Tibial artery (tissue), 4 donors: ENCODE results near the gene RSKR.
"Not testable (repeated sequence)": the region's sequence is repeated elsewhere in the genome, so short reads cannot be mapped to it uniquely, and the experiment has no call there.

Experiments used
- DNase-seq, 2 donors: peaks; one replicate each; pipeline ENCODE4 v3.0.0-alpha.2; 2019
- H3K27ac ChIP-seq, 2 donors: fragments of 200-600 bp; sonication (generic) in 1 of 2; 1 replicate in 1 of 2; 2 replicates in 1 of 2; pipeline ENCODE4 v1.5.1; 2018 to 2019; ENCODE audit warnings: mild to moderate bottlenecking in 1 of 2
- H3K27me3 ChIP-seq, 2 donors: fragments of 200-600 bp; sonication (generic) in 1 of 2; one replicate each; pipeline versions ENCODE4 v1.5.1 to v1.6.0; 2016 to 2019
- H3K36me3 ChIP-seq, 3 donors: fragments of 200-600 bp; sonication (generic) in 2 of 3; one replicate each; pipeline ENCODE4 v1.5.1; 2016 to 2019; ENCODE audit warnings: mild to moderate bottlenecking in 2 of 3
- H3K4me1 ChIP-seq, 4 donors: fragments of 200-600 bp; sonication (generic) in 2 of 4; 1 replicate in 3 of 4; 2 replicates in 1 of 4; pipeline ENCODE4 v1.5.1; 2016 to 2019
- H3K4me3 ChIP-seq, 2 donors: fragments of 200-600 bp; sonication (generic) in 1 of 2; 1 replicate in 1 of 2; 2 replicates in 1 of 2; pipeline ENCODE4 v1.5.1; 2018 to 2019; ENCODE audit warnings: mild to moderate bottlenecking in 2 of 2
- H3K9me3 ChIP-seq, 3 donors: fragments of 200-600 bp; sonication (generic) in 1 of 3; one replicate each; pipeline ENCODE4 v1.5.1; 2016 to 2019
- intact Hi-C: fragments of 100-400 bp; cut with DNase I; formaldehyde crosslinking; loops from one replicate; pipeline ENCODE4 v1.15.0; 2023; ENCODE audit warnings: low total_unique reads
- TF ChIP-seq, protein P1 (sequence below), 2 experiments: fragments of 200-600 bp in 1 of 2; fragments of 450-650 bp in 1 of 2; IDR thresholded peaks; one replicate each; pipeline ENCODE4 v1.5.1; 2017 to 2019; ENCODE audit warnings: antibody characterized with exemption in 2 of 2, mild to moderate bottlenecking in 1 of 2, moderate library complexity in 1 of 2

RSKR gene, protein sequence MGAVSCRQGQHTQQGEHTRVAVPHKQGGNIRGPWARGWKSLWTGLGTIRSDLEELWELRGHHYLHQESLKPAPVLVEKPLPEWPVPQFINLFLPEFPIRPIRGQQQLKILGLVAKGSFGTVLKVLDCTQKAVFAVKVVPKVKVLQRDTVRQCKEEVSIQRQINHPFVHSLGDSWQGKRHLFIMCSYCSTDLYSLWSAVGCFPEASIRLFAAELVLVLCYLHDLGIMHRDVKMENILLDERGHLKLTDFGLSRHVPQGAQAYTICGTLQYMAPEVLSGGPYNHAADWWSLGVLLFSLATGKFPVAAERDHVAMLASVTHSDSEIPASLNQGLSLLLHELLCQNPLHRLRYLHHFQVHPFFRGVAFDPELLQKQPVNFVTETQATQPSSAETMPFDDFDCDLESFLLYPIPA

DNA sequence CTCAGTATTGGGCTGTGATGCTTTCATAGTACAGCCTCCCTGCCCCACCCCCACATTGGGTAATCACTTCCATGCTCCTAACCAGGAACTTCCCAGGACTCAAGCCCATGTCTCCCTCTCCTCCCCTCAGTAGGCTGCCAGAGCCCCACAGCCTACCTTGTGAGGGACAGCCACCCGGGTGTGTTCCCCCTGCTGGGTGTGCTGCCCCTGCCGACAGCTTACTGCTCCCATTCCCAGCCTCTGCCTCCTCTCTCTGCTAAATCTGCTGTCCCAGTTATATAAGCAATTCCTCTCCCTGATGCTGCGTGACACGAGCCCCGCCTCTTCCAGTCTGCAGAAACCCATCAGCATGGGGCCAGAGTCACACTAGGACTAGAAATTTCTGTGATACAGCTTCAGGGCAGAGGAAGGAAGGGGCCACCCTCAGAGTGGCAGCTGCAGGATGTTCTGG is at the start of gene RSKR:
RSKR (minus strand) TSS at position 255 of the 451 bp plus-strand sequence; CDS start at position 231, 24 bp downstream.
- TF ChIP-seq, protein P1, sequence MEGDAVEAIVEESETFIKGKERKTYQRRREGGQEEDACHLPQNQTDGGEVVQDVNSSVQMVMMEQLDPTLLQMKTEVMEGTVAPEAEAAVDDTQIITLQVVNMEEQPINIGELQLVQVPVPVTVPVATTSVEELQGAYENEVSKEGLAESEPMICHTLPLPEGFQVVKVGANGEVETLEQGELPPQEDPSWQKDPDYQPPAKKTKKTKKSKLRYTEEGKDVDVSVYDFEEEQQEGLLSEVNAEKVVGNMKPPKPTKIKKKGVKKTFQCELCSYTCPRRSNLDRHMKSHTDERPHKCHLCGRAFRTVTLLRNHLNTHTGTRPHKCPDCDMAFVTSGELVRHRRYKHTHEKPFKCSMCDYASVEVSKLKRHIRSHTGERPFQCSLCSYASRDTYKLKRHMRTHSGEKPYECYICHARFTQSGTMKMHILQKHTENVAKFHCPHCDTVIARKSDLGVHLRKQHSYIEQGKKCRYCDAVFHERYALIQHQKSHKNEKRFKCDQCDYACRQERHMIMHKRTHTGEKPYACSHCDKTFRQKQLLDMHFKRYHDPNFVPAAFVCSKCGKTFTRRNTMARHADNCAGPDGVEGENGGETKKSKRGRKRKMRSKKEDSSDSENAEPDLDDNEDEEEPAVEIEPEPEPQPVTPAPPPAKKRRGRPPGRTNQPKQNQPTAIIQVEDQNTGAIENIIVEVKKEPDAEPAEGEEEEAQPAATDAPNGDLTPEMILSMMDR (IDR thresholded peaks at IDR 0.05), result no peak
- peak in 1 of 2 donors; percentile 28 for DNase-seq
- Histone ChIP-seq H3K27me3 (no peaks in the 10 kb centered on the region), H3K4me1 (no peaks in the 10 kb centered on the region), H3K4me3 (no peak within 1 kb of the TSS), H3K9me3 (no peaks in the 10 kb centered on the region), H3K27ac (no peak within 1 kb of the TSS), H3K36me3 (peaks cover 44 to 78% (median 44%) of the 10 kb centered on the region in 3 donors)
- intact Hi-C loops, result loop anchor here (5.0 kb wide), 2 partner anchors 62 to 117 kb away; partner anchors contain the start of gene UNC119

DNA sequence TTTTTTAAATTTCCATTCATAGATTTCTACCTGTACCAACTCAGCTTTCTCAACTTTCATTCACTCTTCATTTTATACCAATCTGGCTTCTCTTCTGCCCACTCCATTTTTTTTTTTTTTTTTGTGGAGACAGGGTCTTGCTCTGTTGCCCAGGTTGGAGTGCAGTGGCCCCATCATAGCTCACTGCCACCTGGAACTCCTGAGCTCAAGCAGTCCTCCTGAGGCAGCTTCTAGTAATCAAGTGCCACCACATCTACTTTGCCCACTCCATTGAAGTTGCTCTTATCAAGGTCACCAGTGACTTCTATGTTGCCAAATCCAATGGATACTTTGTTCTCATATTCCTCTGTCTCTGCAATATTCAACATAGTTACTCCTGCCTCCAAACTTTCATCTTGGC is 49.7 kb upstream of the RSKR start:
- Histone ChIP-seq H3K4me1 (peaks cover 0 to 57% (median 28%) of the 10 kb centered on the region in 4 donors), H3K27me3 (no peaks in the 10 kb centered on the region), H3K9me3 (no peaks in the 10 kb centered on the region), H3K27ac (no peak overlapping the region), H3K36me3 (peaks cover 3 to 38% (median 21%) of the 10 kb centered on the region in 3 donors), H3K4me3 (peak overlapping the region in 1 of 2 donors; percentile 79)
- intact Hi-C loops, result loop anchor here (5.0 kb wide), 1 partner anchor 39 kb away; no protein-coding TSS in a partner anchor
- no peak for DNase-seq
- TF ChIP-seq, protein P1 (IDR thresholded peaks at IDR 0.05), result no peak

DNA sequence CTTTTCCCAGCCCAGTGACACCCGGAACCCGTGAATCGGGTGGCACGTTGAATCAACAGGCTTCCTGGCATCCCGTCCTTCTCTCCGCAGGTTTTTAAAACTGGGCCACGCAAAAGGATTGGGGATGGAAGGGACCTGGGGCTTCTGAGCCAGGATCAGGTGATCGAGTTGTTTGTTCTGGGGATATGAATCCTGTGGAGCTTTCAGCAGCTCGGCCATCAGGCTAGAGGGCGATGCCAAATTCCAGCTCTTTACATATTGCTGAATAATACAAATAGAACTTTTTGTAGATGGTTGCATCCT is 48.5 kb upstream of the RSKR start:
- no peak for DNase-seq
- intact Hi-C loops, result loop anchor here (5.0 kb wide), 1 partner anchor 40 kb away; no protein-coding TSS in a partner anchor
- TF ChIP-seq, protein P1 (IDR thresholded peaks at IDR 0.05), result no peak
- Histone ChIP-seq H3K27ac (peak overlapping the region; percentile 94 to 96), H3K9me3 (no peaks in the 10 kb centered on the region), H3K36me3 (peaks cover 8 to 42% (median 17%) of the 10 kb centered on the region in 3 donors), H3K4me1 (peaks cover 0 to 52% (median 28%) of the 10 kb centered on the region in 4 donors), H3K4me3 (peak overlapping the region; percentile 79 to 84), H3K27me3 (no peaks in the 10 kb centered on the region)

DNA sequence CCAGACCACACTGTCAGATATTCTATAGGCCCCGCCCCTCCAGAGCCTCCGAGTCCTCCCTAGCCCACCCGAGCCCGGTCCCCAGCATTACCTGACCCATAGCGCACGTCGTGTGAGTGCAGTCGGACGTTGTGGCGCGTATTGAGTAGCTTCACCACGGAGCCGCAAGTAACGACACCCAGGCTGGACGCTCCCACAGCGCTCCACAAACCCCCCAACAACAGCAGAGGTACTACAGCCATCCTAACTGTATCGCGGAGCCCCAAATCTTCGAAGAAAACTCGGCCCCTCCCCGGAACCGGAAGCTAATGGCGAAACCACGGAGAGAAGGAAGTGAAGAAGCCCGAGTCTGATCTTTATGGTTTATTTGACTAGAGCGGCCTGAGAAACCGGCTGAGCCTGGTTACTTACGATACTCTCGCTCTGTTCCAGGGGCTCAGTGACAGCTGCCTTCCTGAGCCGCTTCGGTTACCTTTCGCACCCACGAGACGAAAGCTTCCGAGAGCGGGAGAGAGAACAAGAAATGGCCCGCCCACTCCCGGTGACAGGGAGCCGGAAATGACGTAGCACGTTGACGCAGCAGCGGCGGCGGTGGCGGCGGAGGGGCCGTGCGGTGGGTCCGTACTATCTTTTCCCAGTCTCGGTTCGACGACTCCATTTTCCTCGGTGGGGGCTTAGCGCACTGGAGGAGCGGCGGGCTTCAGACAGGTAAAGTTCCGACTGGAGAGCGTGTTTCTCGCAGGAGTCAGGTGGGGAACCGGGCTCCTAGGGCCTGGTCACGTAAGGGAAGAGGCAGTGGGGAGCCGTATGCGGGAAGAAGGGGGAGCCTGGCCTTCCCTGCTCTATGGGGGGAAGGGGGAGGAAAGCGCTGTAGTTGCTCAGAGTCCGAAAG is 47.9 kb upstream of the RSKR start, which contains the start of the genes SDF2 and SUPT6H:
SDF2 (minus strand) TSS at position 272 of the 892 bp plus-strand sequence; CDS start at position 242, 30 bp downstream.
SUPT6H (plus strand) TSS at position 571 of the 892 bp plus-strand sequence. CDS start 11,197 bp downstream, outside the sequence.
- Histone ChIP-seq H3K4me1 (peaks cover 0 to 52% (median 28%) of the 10 kb centered on the region in 4 donors), H3K36me3 (peaks cover 8 to 48% (median 16%) of the 10 kb centered on the region in 3 donors), H3K27me3 (no peaks in the 10 kb centered on the region), H3K9me3 (no peaks in the 10 kb centered on the region), H3K4me3 (peak within 1 kb of the TSS; percentile 79 to 84), H3K27ac (peak within 1 kb of the TSS; percentile 94 to 96)
- TF ChIP-seq, protein P1 (IDR thresholded peaks at IDR 0.05), result peak in 1 of 2 experiments; percentile 9
- DNase-seq, result peak; percentile 88 to 93
- intact Hi-C loops, result loop anchor here (5.0 kb wide), 1 partner anchor 40 kb away; no protein-coding TSS in a partner anchor

DNA sequence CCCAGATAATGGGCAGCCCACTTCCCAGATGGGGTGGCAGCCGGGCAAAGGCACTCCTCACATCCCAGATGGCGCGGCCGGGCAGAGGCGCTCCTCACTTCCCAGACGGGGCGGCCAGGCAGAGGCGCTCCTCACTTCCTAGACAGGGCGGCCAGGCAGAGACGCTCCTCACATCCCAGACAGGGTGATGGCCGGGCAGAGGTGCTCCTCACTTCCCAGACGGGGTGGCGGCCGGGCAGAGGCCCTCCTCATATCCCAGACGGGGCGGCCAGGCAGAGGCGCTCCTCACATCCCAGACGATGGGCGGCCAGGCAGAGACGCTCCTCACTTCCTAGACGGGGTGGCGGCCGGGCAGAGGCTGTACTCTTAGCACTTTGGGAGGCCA is 45.5 kb upstream of the RSKR start:
- H3K4me3 ChIP-seq, DNase-seq, H3K9me3 ChIP-seq, H3K27me3 ChIP-seq, intact Hi-C loops, H3K27ac ChIP-seq: not testable (repeated sequence)
- peaks cover 8 to 51% (median 31%) of the 10 kb centered on the region in 3 donors for H3K36me3 ChIP-seq
- peaks cover 0 to 35% (median 25%) of the 10 kb centered on the region in 4 donors for H3K4me1 ChIP-seq

DNA sequence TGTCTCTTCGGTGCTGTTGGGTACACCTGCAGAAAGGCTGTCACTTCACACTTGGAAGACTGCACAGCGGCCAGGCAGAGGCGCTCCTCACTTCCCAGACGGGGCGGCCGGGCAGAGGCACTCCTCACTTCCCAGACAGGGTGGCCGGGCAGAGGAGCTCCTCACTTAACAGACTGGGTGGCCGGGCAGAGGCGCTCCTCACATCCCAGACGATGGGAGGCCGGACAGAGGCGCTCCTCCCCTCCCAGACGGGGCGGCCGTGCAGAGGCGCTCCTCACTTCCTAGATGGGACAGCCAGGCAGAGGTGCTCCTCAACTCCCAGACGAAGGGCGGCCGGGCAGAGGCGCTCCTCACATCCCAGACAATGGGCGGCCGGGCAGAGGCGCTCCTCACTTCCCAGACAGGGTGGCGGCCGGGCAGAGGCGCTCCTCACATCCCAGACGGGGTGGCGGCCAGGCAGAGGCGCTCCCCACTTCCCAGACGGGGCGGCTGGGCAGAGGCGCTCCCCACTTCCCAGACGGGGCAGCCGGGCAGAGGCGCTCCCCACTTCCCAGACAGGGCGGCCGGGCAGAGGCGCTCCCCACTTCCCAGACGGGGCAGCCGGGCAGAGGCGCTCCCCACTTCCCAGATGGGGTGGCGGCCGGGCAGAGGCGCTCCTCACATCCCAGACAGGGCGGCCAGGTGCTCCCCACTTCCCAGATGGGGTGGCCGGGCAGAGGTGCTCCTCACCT is 44.9 kb upstream of the RSKR start:
- intact Hi-C loops, H3K27me3 ChIP-seq, DNase-seq: not testable (repeated sequence)

DNA sequence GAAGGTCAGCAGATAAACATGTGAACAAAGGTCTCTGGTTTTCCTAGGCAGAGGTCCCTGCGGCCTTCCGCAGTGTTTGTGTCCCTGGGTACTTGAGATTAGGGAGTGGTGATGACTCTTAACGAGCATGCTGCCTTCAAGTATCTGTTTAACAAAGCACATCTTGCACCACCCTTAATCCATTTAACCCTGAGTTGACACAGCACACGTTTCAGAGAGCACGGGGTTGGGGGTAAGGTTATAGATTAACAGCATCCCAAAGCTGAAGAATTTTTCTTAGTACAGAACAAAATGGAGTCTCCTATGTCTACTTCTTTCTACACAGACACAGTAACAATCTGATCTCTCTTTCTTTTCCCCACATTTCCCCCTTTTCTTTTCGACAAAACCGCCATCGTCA is 44.4 kb upstream of the RSKR start:
- intact Hi-C loops, H3K4me3 ChIP-seq, DNase-seq, H3K27me3 ChIP-seq, H3K9me3 ChIP-seq, H3K27ac ChIP-seq: not testable (repeated sequence)
- Histone ChIP-seq H3K4me1 (peaks cover 0 to 23% (median 17%) of the 10 kb centered on the region in 4 donors), H3K36me3 (peaks cover 8 to 62% (median 33%) of the 10 kb centered on the region in 3 donors)

More for the DNA sequence above, 44.9 kb upstream of the RSKR start:
- H3K27ac ChIP-seq, H3K9me3 ChIP-seq, H3K4me3 ChIP-seq: not testable (repeated sequence)
- Histone ChIP-seq H3K4me1 (peaks cover 0 to 29% (median 22%) of the 10 kb centered on the region in 4 donors), H3K36me3 (peaks cover 8 to 56% (median 33%) of the 10 kb centered on the region in 3 donors)
